Endothelial cell of umbilical vein (primary cell): Measurements from ENCODE around the gene DIRAS3. TPM values are rescaled to one million over a fixed set of nuclear protein-coding genes. Genes with fewer than 3 reads are reported as not detected.

ENCODE experiments used
- BruUV-seq: library from RNA; stranded (reverse); fragments of 400-500 nt; replicated peaks from 2 replicates; lab custom pipeline; 2021; lab: Mats Ljungman, UMichigan
- CTCF ChIA-PET: fragments of 300-600, 350-600 bp; sonication (Branson Sonifier 250); formaldehyde crosslinking; loops from one replicate; lab custom pipeline; 2021; ENCODE audit warnings: antibody characterized with exemption, inconsistent platforms; lab: Charles Lee
- POLR2A ChIA-PET: fragments of 300-600, 350-600 bp; sonication (Branson Sonifier 250); formaldehyde crosslinking; loops from one replicate; lab custom pipeline; 2021; ENCODE audit warnings: antibody characterized with exemption, inconsistent platforms; lab: Charles Lee
- DNase-seq: peaks from one replicate; pipeline ENCODE4 v3.0.0-alpha.2; 2011; ENCODE audit warnings: low read depth, low spot score
- FAIRE-seq: peaks from 2 replicates; lab custom pipeline; 2011; peaks lifted over from hg19 to GRCh38; lab: Jason Lieb, UNC
- H2AFZ ChIP-seq: 2 replicates; pipeline ENCODE4 v1.6.0; 2012; ENCODE audit warnings: low read depth, low read length, control low read depth, inconsistent platforms
- H3K27ac ChIP-seq: 2 replicates; pipeline ENCODE4 v1.5.1; 2011; ENCODE audit warnings: low read depth, mild to moderate bottlenecking, control low read depth, low read length, moderate library complexity; ENCODE audit not compliant: insufficient read depth
- H3K27me3 ChIP-seq, 2 experiments: 2 replicates each; pipeline versions ENCODE4 v1.6.0 to v1.6.1; 2011; ENCODE audit warnings: low read length in 2 of 2, mixed read lengths in 1 of 2; ENCODE audit not compliant: control insufficient read depth in 2 of 2, insufficient read depth in 2 of 2
- H3K36me3 ChIP-seq, 2 experiments: 2 replicates in 1 of 2; 3 replicates in 1 of 2; pipeline ENCODE4 v1.5.1; 2011; ENCODE audit warnings: low read length in 2 of 2, mild to moderate bottlenecking in 1 of 2, moderate library complexity in 1 of 2; ENCODE audit not compliant: control insufficient read depth in 2 of 2, insufficient read depth in 2 of 2; ENCODE audit errors: extremely low read depth in 1 of 2
- H3K4me1 ChIP-seq: 3 replicates; pipeline ENCODE4 v1.5.1; 2011; ENCODE audit warnings: mild to moderate bottlenecking, low read length; ENCODE audit not compliant: control insufficient read depth, insufficient read depth; ENCODE audit errors: extremely low read depth
- H3K4me2 ChIP-seq: 2 replicates; pipeline ENCODE4 v1.6.1; 2011; ENCODE audit warnings: low read length, control low read depth, mixed read lengths; ENCODE audit not compliant: insufficient read depth
- H3K4me3 ChIP-seq, 3 experiments: fragments of 200-600 bp in 1 of 3; sonication (generic), shearing (Covaris generic) in 1 of 3; replicated peaks in 1 of 3; 2 replicates each; pipeline ENCODE4 v1.5.1; 2011 to 2016; ENCODE audit warnings: control low read depth in 3 of 3, low read length in 3 of 3, mild to moderate bottlenecking in 2 of 3, inconsistent platforms in 1 of 3, low read depth in 1 of 3, moderate library complexity in 1 of 3; ENCODE audit not compliant: insufficient read depth in 1 of 3
- H3K79me2 ChIP-seq: 2 replicates; pipeline ENCODE4 v1.6.0; 2012; ENCODE audit warnings: low read length, inconsistent platforms; ENCODE audit not compliant: control insufficient read depth, insufficient read depth
- H3K9ac ChIP-seq: replicated peaks from 2 replicates; pipeline ENCODE3; 2011; ENCODE audit warnings: low read length, control low read depth; ENCODE audit not compliant: insufficient read depth; ENCODE audit errors: extremely low read depth
- H3K9me1 ChIP-seq: replicated peaks from 3 replicates; pipeline ENCODE4 v1.6.0; 2011; ENCODE audit warnings: mild to moderate bottlenecking, low read length; ENCODE audit not compliant: control insufficient read depth, insufficient read depth; ENCODE audit errors: extremely low read depth
- H3K9me3 ChIP-seq: replicated peaks from 2 replicates; pipeline ENCODE4 v1.5.1; 2012; ENCODE audit warnings: low read length, inconsistent platforms; ENCODE audit not compliant: control insufficient read depth, insufficient read depth
- H4K20me1 ChIP-seq: replicated peaks from 2 replicates; pipeline ENCODE3; 2011; ENCODE audit warnings: mild to moderate bottlenecking, low read length; ENCODE audit not compliant: control insufficient read depth, insufficient read depth; ENCODE audit errors: extremely low read depth
- CTCF ChIP-seq, 2 donors: IDR thresholded peaks; 1 replicate in 1 of 2; 2 replicates in 1 of 2; pipeline ENCODE4 v1.5.1; 2011; ENCODE audit warnings: low read length in 2 of 2, mild to moderate bottlenecking in 2 of 2, moderate library complexity in 2 of 2, control low read depth in 1 of 2, inconsistent platforms in 1 of 2, low read depth in 1 of 2; ENCODE audit not compliant: insufficient read depth in 1 of 2; ENCODE audit errors: extremely low read depth in 1 of 2
- EZH2 ChIP-seq: IDR thresholded peaks from 2 replicates; pipeline ENCODE4 v1.6.1; 2012; ENCODE audit warnings: borderline replicate concordance, low read depth, mild to moderate bottlenecking, moderate library complexity, low read length, inconsistent platforms; ENCODE audit not compliant: severe bottlenecking
- FOS ChIP-seq: IDR thresholded peaks from 2 replicates; pipeline ENCODE4 v1.6.1; 2011; ENCODE audit warnings: mild to moderate bottlenecking, low read length, moderate library complexity, borderline replicate concordance; ENCODE audit not compliant: insufficient read depth
- GATA2 ChIP-seq: IDR thresholded peaks from 2 replicates; pipeline ENCODE4 v1.7.0; 2011; ENCODE audit warnings: low read depth, mild to moderate bottlenecking, moderate library complexity, mixed read lengths, low read length; ENCODE audit not compliant: insufficient read length, insufficient read depth
- JUN ChIP-seq: IDR thresholded peaks from 2 replicates; pipeline ENCODE4 v1.6.1; 2011; ENCODE audit warnings: borderline replicate concordance, low read depth; ENCODE audit not compliant: insufficient read length, insufficient read depth
- MAX ChIP-seq: IDR thresholded peaks from 2 replicates; pipeline ENCODE4 v1.6.1; 2011; ENCODE audit not compliant: insufficient read depth, insufficient read length
- MYC ChIP-seq: IDR thresholded peaks from one replicate; pipeline ENCODE4 v1.6.1; 2011; ENCODE audit warnings: mild to moderate bottlenecking, low read depth, low read length
- POLR2A ChIP-seq: IDR thresholded peaks from 2 replicates; pipeline ENCODE4 v1.6.1; 2012; ENCODE audit warnings: low read depth, mild to moderate bottlenecking, control low read depth, low read length
- POLR2AphosphoS5 ChIP-seq: IDR thresholded peaks from 2 replicates; pipeline ENCODE4 v1.6.1; 2012; ENCODE audit warnings: low read depth, mild to moderate bottlenecking, control low read depth, low read length, moderate library complexity; ENCODE audit not compliant: insufficient read depth
- dilution Hi-C: fragments of 300-500 bp; cut with MboI; formaldehyde crosslinking; loops from one replicate; pipeline ENCODE4 v1.15.0; 2019; ENCODE audit warnings: low sequenced_read_pairs; ENCODE audit not compliant: extremely low pct_ligation_motif_present
- intact Hi-C: fragments of 100-400 bp; cut with micrococcal nuclease; formaldehyde crosslinking; loops from one replicate; pipeline ENCODE4 v1.10.0; 2022
- polyA plus RNA-seq, 4 experiments: library from polyadenylated mRNA; depleted of rRNA in 3 of 4; stranded (reverse) in 3 of 4; unstranded in 1 of 4; fragments of >200 nt; gene quantifications; 2 replicates each; pipeline versions ENCODE4 v1.2.1 to v1.2.3, GENCODE V29; 2011 to 2012; ENCODE audit warnings: missing spikeins in 1 of 4
- total RNA-seq: library from RNA; stranded (reverse); gene quantifications from 2 replicates; pipeline ENCODE4 v1.2.3, GENCODE V29; 2021

DIRAS3 gene
- total and polyA plus RNA-seq, 2 donors (not counting 3 experiments of a cell fraction or from before 2014, with no cell fraction given), result 1.2 to 7.6 TPM

- POLR2A ChIA-PET, result no interaction called here
- Histone ChIP-seq H3K79me2 (no peaks in the 10 kb centered on the region), H2AFZ (no peak overlapping the region), H3K4me2 (no peak overlapping the region), H3K27me3 (no peaks in the 10 kb centered on the region), H3K27ac (no peak overlapping the region), H4K20me1 (no peaks in the 10 kb centered on the region), H3K9ac (no peak overlapping the region), H3K9me3 (no peaks in the 10 kb centered on the region), H3K36me3 (no peaks in the 10 kb centered on the region), H3K4me1 (peaks cover 4% of the 10 kb centered on the region), H3K9me1 (no peaks in the 10 kb centered on the region), H3K4me3 (no peak overlapping the region)
- dilution Hi-C loops, result no loop called here
- no peak for FAIRE-seq
- intact Hi-C loops, result no loop called here
- DNase-seq, result no peak
- TF ChIP-seq JUN (no peak), GATA2 (no peak), EZH2 (no peak), POLR2AphosphoS5 (no peak), FOS (no peak), MYC (no peak), POLR2A (no peak), CTCF (IDR thresholded peaks at IDR 0.05; ENCODE audit: extremely low read depth in 1 of 2, insufficient read depth in 1 of 2, low read depth in 1 of 2, low read length in 2 of 2) (no peak), MAX (no peak)
- CTCF ChIA-PET, result no interaction called here
- BruUV-seq, result no TSS peak
Observed at GRCh38 chr1:68028566-68028965, 21.9 kb downstream of the DIRAS3 start.
